SK-N-SH (cell line): ENCODE results near the gene ANO2.

Experiments used
- CHD2 ChIP-seq: fragments of 150-350 bp; IDR thresholded peaks from 2 replicates; pipeline ENCODE4 v1.6.1; 2018; ENCODE audit warnings: low read length; ENCODE audit not compliant: partially characterized antibody
- FOSL2 ChIP-seq: IDR thresholded peaks from 2 replicates; pipeline ENCODE4 v1.4.0; 2012; ENCODE audit warnings: low read depth, mild to moderate bottlenecking, moderate library complexity, borderline replicate concordance
- JUND ChIP-seq: IDR thresholded peaks from 2 replicates; pipeline ENCODE4 v1.4.0; 2012
- MXI1 ChIP-seq: IDR thresholded peaks from 2 replicates; pipeline ENCODE4 v1.6.1; 2012; ENCODE audit warnings: mild to moderate bottlenecking, low read depth, low read length, improper control_type of control experiment
- NRF1 ChIP-seq: IDR thresholded peaks from 2 replicates; pipeline ENCODE4 v1.6.1; 2012; ENCODE audit warnings: low read depth, mild to moderate bottlenecking, low read length
- RAD21 ChIP-seq: IDR thresholded peaks from 2 replicates; pipeline ENCODE4 v1.6.1; 2012; ENCODE audit warnings: mild to moderate bottlenecking, low read length
- RCOR1 ChIP-seq: fragments of 150-350 bp; IDR thresholded peaks from 2 replicates; pipeline ENCODE4 v1.6.1; 2017; ENCODE audit warnings: antibody characterized with exemption, low read length
- RFX5 ChIP-seq: IDR thresholded peaks from 2 replicates; pipeline ENCODE4 v1.6.1; 2012; ENCODE audit warnings: mild to moderate bottlenecking, improper control_type of control experiment, low read length
- SMC3 ChIP-seq: IDR thresholded peaks from 2 replicates; pipeline ENCODE4 v1.6.1; 2012; ENCODE audit warnings: low read depth, low read length, improper control_type of control experiment
- TF ChIP-seq, protein P1 (sequence below): fragments of 200-600 bp; sonication (generic); IDR thresholded peaks from 2 replicates; pipeline ENCODE4 v1.6.1; 2017; ENCODE audit warnings: antibody characterized with exemption, mild to moderate bottlenecking, moderate library complexity
- TF ChIP-seq, protein P2 (sequence below): IDR thresholded peaks from 2 replicates; pipeline ENCODE4 v1.6.1; 2012; ENCODE audit warnings: mild to moderate bottlenecking, low read depth, low read length, moderate library complexity
- TF ChIP-seq, protein P3 (sequence below): fragments of 150-350 bp; IDR thresholded peaks from 2 replicates; pipeline ENCODE4 v1.6.1; 2017; ENCODE audit warnings: antibody characterized with exemption, low read length, low read depth, borderline replicate concordance
- TF ChIP-seq, protein P4 (sequence below): IDR thresholded peaks from 2 replicates; pipeline ENCODE4; 2012
- TF ChIP-seq, protein P5 (sequence below): IDR thresholded peaks from 2 replicates; pipeline ENCODE4 v1.4.0; 2012; ENCODE audit warnings: low read depth

DNA sequence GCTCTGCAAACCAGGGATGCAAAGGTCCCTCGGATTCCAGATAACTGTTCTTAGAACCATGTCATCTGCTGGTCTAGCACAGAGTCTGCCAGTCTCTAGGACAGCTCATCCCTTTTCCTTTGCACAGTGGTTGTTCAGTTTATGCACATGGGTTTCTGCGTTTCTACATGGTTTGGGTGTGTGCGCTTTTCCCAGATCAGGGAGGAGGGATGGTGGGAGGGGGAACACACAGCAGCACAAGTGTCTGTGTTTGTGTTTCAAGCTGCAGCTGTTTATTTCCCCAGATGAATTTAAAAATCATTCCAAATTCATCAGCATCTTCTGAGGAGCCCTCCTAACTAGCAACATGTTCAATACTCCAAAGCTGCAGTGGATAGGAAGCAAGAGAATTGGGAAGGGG lies 45.4 kb downstream of the ANO2 start:
- TF ChIP-seq RFX5 (no peak), SMC3 (no peak), FOSL2 (no peak), JUND (no peak), MXI1 (no peak), RAD21 (no peak), CHD2 (no peak), NRF1 (no peak), RCOR1 (no peak)
- TF ChIP-seq, protein P1, sequence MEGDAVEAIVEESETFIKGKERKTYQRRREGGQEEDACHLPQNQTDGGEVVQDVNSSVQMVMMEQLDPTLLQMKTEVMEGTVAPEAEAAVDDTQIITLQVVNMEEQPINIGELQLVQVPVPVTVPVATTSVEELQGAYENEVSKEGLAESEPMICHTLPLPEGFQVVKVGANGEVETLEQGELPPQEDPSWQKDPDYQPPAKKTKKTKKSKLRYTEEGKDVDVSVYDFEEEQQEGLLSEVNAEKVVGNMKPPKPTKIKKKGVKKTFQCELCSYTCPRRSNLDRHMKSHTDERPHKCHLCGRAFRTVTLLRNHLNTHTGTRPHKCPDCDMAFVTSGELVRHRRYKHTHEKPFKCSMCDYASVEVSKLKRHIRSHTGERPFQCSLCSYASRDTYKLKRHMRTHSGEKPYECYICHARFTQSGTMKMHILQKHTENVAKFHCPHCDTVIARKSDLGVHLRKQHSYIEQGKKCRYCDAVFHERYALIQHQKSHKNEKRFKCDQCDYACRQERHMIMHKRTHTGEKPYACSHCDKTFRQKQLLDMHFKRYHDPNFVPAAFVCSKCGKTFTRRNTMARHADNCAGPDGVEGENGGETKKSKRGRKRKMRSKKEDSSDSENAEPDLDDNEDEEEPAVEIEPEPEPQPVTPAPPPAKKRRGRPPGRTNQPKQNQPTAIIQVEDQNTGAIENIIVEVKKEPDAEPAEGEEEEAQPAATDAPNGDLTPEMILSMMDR, result no peak
- TF ChIP-seq, protein P2, sequence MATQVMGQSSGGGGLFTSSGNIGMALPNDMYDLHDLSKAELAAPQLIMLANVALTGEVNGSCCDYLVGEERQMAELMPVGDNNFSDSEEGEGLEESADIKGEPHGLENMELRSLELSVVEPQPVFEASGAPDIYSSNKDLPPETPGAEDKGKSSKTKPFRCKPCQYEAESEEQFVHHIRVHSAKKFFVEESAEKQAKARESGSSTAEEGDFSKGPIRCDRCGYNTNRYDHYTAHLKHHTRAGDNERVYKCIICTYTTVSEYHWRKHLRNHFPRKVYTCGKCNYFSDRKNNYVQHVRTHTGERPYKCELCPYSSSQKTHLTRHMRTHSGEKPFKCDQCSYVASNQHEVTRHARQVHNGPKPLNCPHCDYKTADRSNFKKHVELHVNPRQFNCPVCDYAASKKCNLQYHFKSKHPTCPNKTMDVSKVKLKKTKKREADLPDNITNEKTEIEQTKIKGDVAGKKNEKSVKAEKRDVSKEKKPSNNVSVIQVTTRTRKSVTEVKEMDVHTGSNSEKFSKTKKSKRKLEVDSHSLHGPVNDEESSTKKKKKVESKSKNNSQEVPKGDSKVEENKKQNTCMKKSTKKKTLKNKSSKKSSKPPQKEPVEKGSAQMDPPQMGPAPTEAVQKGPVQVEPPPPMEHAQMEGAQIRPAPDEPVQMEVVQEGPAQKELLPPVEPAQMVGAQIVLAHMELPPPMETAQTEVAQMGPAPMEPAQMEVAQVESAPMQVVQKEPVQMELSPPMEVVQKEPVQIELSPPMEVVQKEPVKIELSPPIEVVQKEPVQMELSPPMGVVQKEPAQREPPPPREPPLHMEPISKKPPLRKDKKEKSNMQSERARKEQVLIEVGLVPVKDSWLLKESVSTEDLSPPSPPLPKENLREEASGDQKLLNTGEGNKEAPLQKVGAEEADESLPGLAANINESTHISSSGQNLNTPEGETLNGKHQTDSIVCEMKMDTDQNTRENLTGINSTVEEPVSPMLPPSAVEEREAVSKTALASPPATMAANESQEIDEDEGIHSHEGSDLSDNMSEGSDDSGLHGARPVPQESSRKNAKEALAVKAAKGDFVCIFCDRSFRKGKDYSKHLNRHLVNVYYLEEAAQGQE, result no peak
- TF ChIP-seq, protein P3, sequence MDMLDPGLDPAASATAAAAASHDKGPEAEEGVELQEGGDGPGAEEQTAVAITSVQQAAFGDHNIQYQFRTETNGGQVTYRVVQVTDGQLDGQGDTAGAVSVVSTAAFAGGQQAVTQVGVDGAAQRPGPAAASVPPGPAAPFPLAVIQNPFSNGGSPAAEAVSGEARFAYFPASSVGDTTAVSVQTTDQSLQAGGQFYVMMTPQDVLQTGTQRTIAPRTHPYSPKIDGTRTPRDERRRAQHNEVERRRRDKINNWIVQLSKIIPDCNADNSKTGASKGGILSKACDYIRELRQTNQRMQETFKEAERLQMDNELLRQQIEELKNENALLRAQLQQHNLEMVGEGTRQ, result no peak
- TF ChIP-seq, protein P4, sequence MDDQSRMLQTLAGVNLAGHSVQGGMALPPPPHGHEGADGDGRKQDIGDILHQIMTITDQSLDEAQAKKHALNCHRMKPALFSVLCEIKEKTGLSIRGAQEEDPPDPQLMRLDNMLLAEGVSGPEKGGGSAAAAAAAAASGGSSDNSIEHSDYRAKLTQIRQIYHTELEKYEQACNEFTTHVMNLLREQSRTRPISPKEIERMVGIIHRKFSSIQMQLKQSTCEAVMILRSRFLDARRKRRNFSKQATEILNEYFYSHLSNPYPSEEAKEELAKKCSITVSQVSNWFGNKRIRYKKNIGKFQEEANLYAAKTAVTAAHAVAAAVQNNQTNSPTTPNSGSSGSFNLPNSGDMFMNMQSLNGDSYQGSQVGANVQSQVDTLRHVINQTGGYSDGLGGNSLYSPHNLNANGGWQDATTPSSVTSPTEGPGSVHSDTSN, result no peak
- TF ChIP-seq, protein P5, sequence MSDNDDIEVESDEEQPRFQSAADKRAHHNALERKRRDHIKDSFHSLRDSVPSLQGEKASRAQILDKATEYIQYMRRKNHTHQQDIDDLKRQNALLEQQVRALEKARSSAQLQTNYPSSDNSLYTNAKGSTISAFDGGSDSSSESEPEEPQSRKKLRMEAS, result no peak
